T-helper 1 cell treated with Interleukin-12 subunit alpha and Interleukin-12 subunit beta and Interleukin-4 antibody, amounts not matched to agents 30 μg/mL and 1 μg/mL, for 36 hours (primary cell): ENCODE results near the gene MYL5.
"Not testable (repeated sequence)": the region's sequence is repeated elsewhere in the genome, so short reads cannot be mapped to it uniquely, and the experiment has no call there.

Source experiments
- H3K27ac Mint-ChIP-seq: one replicate; pipeline ENCODE4 v1.8.0; 2021; ENCODE audit warnings: mild to moderate bottlenecking, mixed read lengths
- H3K27me3 Mint-ChIP-seq: one replicate; pipeline ENCODE4 v1.8.0; 2021; ENCODE audit warnings: low read depth, mixed read lengths
- H3K36me3 Mint-ChIP-seq: one replicate; pipeline ENCODE4 v1.8.0; 2021; ENCODE audit warnings: low read depth, mixed read lengths
- H3K4me1 Mint-ChIP-seq: one replicate; pipeline ENCODE4 v1.8.0; 2021; ENCODE audit warnings: low read depth, mixed read lengths
- H3K4me3 Mint-ChIP-seq: one replicate; pipeline ENCODE4 v1.8.0; 2021; ENCODE audit warnings: mild to moderate bottlenecking, moderate library complexity, mixed read lengths
- H3K9me3 Mint-ChIP-seq: one replicate; pipeline ENCODE4 v1.8.0; 2021; ENCODE audit warnings: mixed read lengths

MYL5 gene

GRCh38 chr4:633406-633805 lies 40.9 kb upstream of the MYL5 start:
- Mint-ChIP-seq H3K4me1 (no peaks in the 10 kb centered on the region), H3K27ac (no peak overlapping the region), H3K4me3 (no peak overlapping the region), H3K27me3 (no peaks in the 10 kb centered on the region), H3K36me3 (no peaks in the 10 kb centered on the region), H3K9me3 (peaks cover 18% of the 10 kb centered on the region)

GRCh38 chr4:633976-634598 lies 40.3 kb upstream of the MYL5 start:
- H3K4me1 Mint-ChIP-seq: no peaks in the 10 kb centered on the region
- no peaks in the 10 kb centered on the region for H3K27me3 Mint-ChIP-seq
- H3K9me3 Mint-ChIP-seq: peaks cover 18% of the 10 kb centered on the region
- no peak overlapping the region for H3K4me3 Mint-ChIP-seq
- no peaks in the 10 kb centered on the region for H3K36me3 Mint-ChIP-seq
- H3K27ac Mint-ChIP-seq: no peak overlapping the region

GRCh38 chr4:634599-634985 lies 39.8 kb upstream of the MYL5 start:
- Mint-ChIP-seq H3K4me1 (no peaks in the 10 kb centered on the region), H3K36me3 (no peaks in the 10 kb centered on the region), H3K27ac (no peak overlapping the region), H3K9me3 (peaks cover 18% of the 10 kb centered on the region), H3K27me3 (no peaks in the 10 kb centered on the region), H3K4me3 (no peak overlapping the region)

- not testable (repeated sequence) for H3K27me3 Mint-ChIP-seq, H3K4me3 Mint-ChIP-seq, H3K27ac Mint-ChIP-seq, H3K36me3 Mint-ChIP-seq, H3K4me1 Mint-ChIP-seq
- peaks cover 18% of the 10 kb centered on the region for H3K9me3 Mint-ChIP-seq
These were observed 39.1 kb upstream of the MYL5 start for GRCh38 chr4:635066-635835.

GRCh38 chr4:635851-636627 lies 38.3 kb upstream of the MYL5 start:
- H3K27me3 Mint-ChIP-seq: no peaks in the 10 kb centered on the region
- no peaks in the 10 kb centered on the region for H3K36me3 Mint-ChIP-seq
- H3K4me1 Mint-ChIP-seq: no peaks in the 10 kb centered on the region
- no peak overlapping the region for H3K4me3 Mint-ChIP-seq
- no peak overlapping the region for H3K27ac Mint-ChIP-seq
- H3K9me3 Mint-ChIP-seq: peaks cover 19% of the 10 kb centered on the region

- Mint-ChIP-seq H3K4me1 (no peaks in the 10 kb centered on the region), H3K27me3 (no peaks in the 10 kb centered on the region), H3K9me3 (peaks cover 15% of the 10 kb centered on the region), H3K4me3 (no peak overlapping the region), H3K27ac (no peak overlapping the region), H3K36me3 (no peaks in the 10 kb centered on the region)
These were observed 37.6 kb upstream of the MYL5 start for GRCh38 chr4:636628-637159.

GRCh38 chr4:637536-638280 lies 36.6 kb upstream of the MYL5 start:
- Mint-ChIP-seq H3K4me1 (no peaks in the 10 kb centered on the region), H3K9me3 (peaks cover 8% of the 10 kb centered on the region), H3K4me3 (no peak overlapping the region), H3K27me3 (no peaks in the 10 kb centered on the region), H3K27ac (no peak overlapping the region), H3K36me3 (no peaks in the 10 kb centered on the region)

- not testable (repeated sequence) for H3K36me3 Mint-ChIP-seq, H3K4me1 Mint-ChIP-seq, H3K27me3 Mint-ChIP-seq, H3K4me3 Mint-ChIP-seq, H3K27ac Mint-ChIP-seq
- H3K9me3 Mint-ChIP-seq: peaks cover 20% of the 10 kb centered on the region
These were observed 32.0 kb upstream of the MYL5 start for GRCh38 chr4:642366-642765.

GRCh38 chr4:646460-646859 lies 27.9 kb upstream of the MYL5 start:
- Mint-ChIP-seq H3K27me3 (peaks cover 5% of the 10 kb centered on the region), H3K4me3 (peak overlapping the region; percentile 35), H3K9me3 (peaks cover 15% of the 10 kb centered on the region), H3K36me3 (no peaks in the 10 kb centered on the region), H3K27ac (peak overlapping the region; percentile 27), H3K4me1 (peaks cover 2% of the 10 kb centered on the region)

GRCh38 chr4:647481-647880 lies 26.9 kb upstream of the MYL5 start:
- no peak overlapping the region for H3K27ac Mint-ChIP-seq
- no peak overlapping the region for H3K4me3 Mint-ChIP-seq
- peaks cover 2% of the 10 kb centered on the region for H3K4me1 Mint-ChIP-seq
- peaks cover 5% of the 10 kb centered on the region for H3K27me3 Mint-ChIP-seq
- no peaks in the 10 kb centered on the region for H3K36me3 Mint-ChIP-seq
- H3K9me3 Mint-ChIP-seq: peaks cover 15% of the 10 kb centered on the region

- Mint-ChIP-seq H3K9me3 (peaks cover 12% of the 10 kb centered on the region), H3K27me3 (peaks cover 5% of the 10 kb centered on the region), H3K4me3 (no peak overlapping the region)
These were observed 25.6 kb upstream of the MYL5 start for GRCh38 chr4:648579-649292.

GRCh38 chr4:649293-649625 lies 25.1 kb upstream of the MYL5 start:
- Mint-ChIP-seq H3K27me3 (peaks cover 5% of the 10 kb centered on the region), H3K27ac (no peak overlapping the region), H3K4me1 (peaks cover 2% of the 10 kb centered on the region), H3K4me3 (no peak overlapping the region), H3K9me3 (peaks cover 12% of the 10 kb centered on the region), H3K36me3 (no peaks in the 10 kb centered on the region)

More at GRCh38 chr4:648579-649292, 25.6 kb upstream of the MYL5 start:
- Mint-ChIP-seq H3K36me3 (no peaks in the 10 kb centered on the region), H3K4me1 (peaks cover 2% of the 10 kb centered on the region), H3K27ac (no peak overlapping the region)

GRCh38 chr4:649751-650310 lies 24.5 kb upstream of the MYL5 start:
- Mint-ChIP-seq H3K4me1 (peaks cover 2% of the 10 kb centered on the region), H3K27ac (no peak overlapping the region), H3K4me3 (no peak overlapping the region), H3K36me3 (no peaks in the 10 kb centered on the region), H3K9me3 (peaks cover 10% of the 10 kb centered on the region), H3K27me3 (peaks cover 5% of the 10 kb centered on the region)
